GM19324 (cell line): Measurements from ENCODE around the gene SYTL1.

Experiments
- ATAC-seq: cut with Tn5 transposase; IDR thresholded peaks from one replicate; pipeline ENCODE4 v1.9.1; 2021; ENCODE audit warnings: mild to moderate bottlenecking, moderate library complexity; ENCODE audit not compliant: unreplicated experiment, low FRiP score

SYTL1 gene

GRCh38 chr1:27399251-27400025, 57.6 kb downstream of the SYTL1 start:
- ATAC-seq: no peak

GRCh38 chr1:27400082-27400962, 58.5 kb downstream of the SYTL1 start:
- ATAC-seq: no peak

- no peak for ATAC-seq
These were observed 59.1 kb downstream of the SYTL1 start for GRCh38 chr1:27400963-27401341.

- ATAC-seq: no peak
These were observed 60.5 kb downstream of the SYTL1 start for GRCh38 chr1:27402349-27402754.

- no peak for ATAC-seq
These were observed 61.4 kb downstream of the SYTL1 start for GRCh38 chr1:27403065-27403726.
